Astrocyte (in vitro differentiated cells and primary cell): Measurements from ENCODE around the gene SOX15. TPM values are rescaled to one million over a fixed set of nuclear protein-coding genes. Genes with fewer than 3 reads are reported as not detected.

ENCODE experiments used
- DNase-seq: peaks from one replicate; pipeline ENCODE4 v3.0.0-alpha.2; 2010; ENCODE audit warnings: low read depth
- FAIRE-seq: peaks from 2 replicates; lab custom pipeline; 2011; peaks lifted over from hg19 to GRCh38; lab: Jason Lieb, UNC
- H2AFZ ChIP-seq: 2 replicates; pipeline ENCODE4 v1.6.0; 2012; ENCODE audit warnings: low read depth, low read length, inconsistent platforms
- H3K27ac ChIP-seq: 2 replicates; pipeline ENCODE4 v1.5.1; 2011; ENCODE audit warnings: low read depth, low read length, inconsistent platforms
- H3K27me3 ChIP-seq: 2 replicates; pipeline ENCODE4 v1.6.0; 2011; ENCODE audit warnings: low read length, inconsistent platforms; ENCODE audit not compliant: insufficient read depth
- H3K36me3 ChIP-seq: 2 replicates; pipeline ENCODE4 v1.5.1; 2011; ENCODE audit warnings: low read length, inconsistent platforms; ENCODE audit not compliant: insufficient read depth
- H3K4me1 ChIP-seq: 2 replicates; pipeline ENCODE4 v1.5.1; 2011; ENCODE audit warnings: low read length, inconsistent platforms; ENCODE audit not compliant: insufficient read depth
- H3K4me2 ChIP-seq: 2 replicates; pipeline ENCODE4 v1.6.0; 2012; ENCODE audit warnings: low read length, inconsistent platforms
- H3K4me3 ChIP-seq: 2 replicates; pipeline ENCODE4 v1.5.1; 2011; ENCODE audit warnings: low read depth, mild to moderate bottlenecking, low read length, inconsistent platforms; ENCODE audit not compliant: insufficient read depth
- H3K79me2 ChIP-seq: 2 replicates; pipeline ENCODE4 v1.6.0; 2012; ENCODE audit warnings: mild to moderate bottlenecking, low read length, inconsistent platforms; ENCODE audit not compliant: insufficient read depth
- H3K9ac ChIP-seq: 2 replicates; pipeline ENCODE4 v1.6.0; 2012; ENCODE audit warnings: mild to moderate bottlenecking, low read length, inconsistent platforms
- H3K9me3 ChIP-seq: 2 replicates; pipeline ENCODE4 v1.5.1; 2012; ENCODE audit warnings: low read depth, mild to moderate bottlenecking, low read length, inconsistent platforms; ENCODE audit not compliant: insufficient read depth
- H4K20me1 ChIP-seq: 2 replicates; pipeline ENCODE4 v1.6.0; 2012; ENCODE audit warnings: low read length, inconsistent platforms; ENCODE audit not compliant: insufficient read depth
- H3K27ac Mint-ChIP-seq: one replicate; pipeline ENCODE4 v1.8.0; 2021; ENCODE audit warnings: mild to moderate bottlenecking, mixed read lengths; ENCODE audit not compliant: unreplicated experiment
- H3K27me3 Mint-ChIP-seq: one replicate; pipeline ENCODE4 v1.8.0; 2021; ENCODE audit warnings: low read depth, mixed read lengths; ENCODE audit not compliant: unreplicated experiment
- H3K36me3 Mint-ChIP-seq: one replicate; pipeline ENCODE4 v1.8.0; 2021; ENCODE audit warnings: low read depth, mixed read lengths; ENCODE audit not compliant: unreplicated experiment
- H3K4me1 Mint-ChIP-seq: one replicate; pipeline ENCODE4 v1.8.0; 2021; ENCODE audit warnings: low read depth, mixed read lengths; ENCODE audit not compliant: unreplicated experiment
- H3K4me3 Mint-ChIP-seq: one replicate; pipeline ENCODE4 v1.8.0; 2021; ENCODE audit warnings: mild to moderate bottlenecking, moderate library complexity, mixed read lengths; ENCODE audit not compliant: unreplicated experiment
- H3K9me3 Mint-ChIP-seq: one replicate; pipeline ENCODE4 v1.8.0; 2021; ENCODE audit warnings: mild to moderate bottlenecking, mixed read lengths; ENCODE audit not compliant: unreplicated experiment
- EZH2 ChIP-seq: IDR thresholded peaks from 2 replicates; pipeline ENCODE4 v1.6.1; 2012; ENCODE audit warnings: mild to moderate bottlenecking, low read length, inconsistent platforms; ENCODE audit not compliant: insufficient read depth
- total RNA-seq: library from RNA; stranded (reverse); gene quantifications from 2 replicates; pipeline ENCODE4 v1.2.1, GENCODE V29; 2021
- TF ChIP-seq, protein P1 (sequence below): IDR thresholded peaks from 2 replicates; pipeline ENCODE4 v1.5.1; 2011; ENCODE audit warnings: low read depth, mild to moderate bottlenecking, inconsistent platforms, low read length, moderate library complexity; ENCODE audit not compliant: insufficient read depth

Gene SOX15
- total RNA-seq, 1 donor from 2014 or later = 4.0 TPM

DNA sequence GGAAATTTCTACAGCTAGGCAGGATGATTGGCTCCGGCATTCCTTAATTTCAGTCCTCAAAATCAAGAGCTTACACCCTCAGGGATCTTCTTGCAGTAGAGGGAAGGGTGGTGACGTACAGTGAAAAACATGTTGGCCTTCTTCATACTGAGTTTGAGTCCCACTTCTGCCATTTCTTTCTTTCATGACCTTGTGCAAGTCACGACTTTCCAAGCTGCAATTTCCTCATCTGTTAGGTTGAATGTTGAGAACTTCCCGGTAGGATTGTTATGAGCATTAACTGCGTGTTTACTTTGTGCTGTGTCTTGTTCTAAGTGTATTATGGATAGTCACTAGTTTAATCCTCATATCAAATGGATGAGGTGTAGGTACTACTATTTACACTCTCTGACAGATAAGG lies 20.3 kb downstream of the SOX15 start:
- no peaks in the 10 kb centered on the region for H3K9me3 Mint-ChIP-seq
- H3K4me3 Mint-ChIP-seq = no peak overlapping the region
- peaks cover 29% of the 10 kb centered on the region for H3K36me3 Mint-ChIP-seq
- Histone ChIP-seq H3K36me3 (peaks cover 48% of the 10 kb centered on the region), H2AFZ (no peak overlapping the region), H3K27me3 (no peaks in the 10 kb centered on the region), H3K4me1 (peaks cover 8% of the 10 kb centered on the region), H3K27ac (no peak overlapping the region), H3K4me3 (no peak overlapping the region), H4K20me1 (peaks cover 41% of the 10 kb centered on the region), H3K79me2 (peaks cover 76% of the 10 kb centered on the region), H3K9me3 (no peaks in the 10 kb centered on the region), H3K4me2 (no peak overlapping the region), H3K9ac (no peak overlapping the region)
- no peak for FAIRE-seq
- no peak for DNase-seq
- peaks cover 8% of the 10 kb centered on the region for H3K4me1 Mint-ChIP-seq
- no peak overlapping the region for H3K27ac Mint-ChIP-seq
- TF ChIP-seq, protein P1, sequence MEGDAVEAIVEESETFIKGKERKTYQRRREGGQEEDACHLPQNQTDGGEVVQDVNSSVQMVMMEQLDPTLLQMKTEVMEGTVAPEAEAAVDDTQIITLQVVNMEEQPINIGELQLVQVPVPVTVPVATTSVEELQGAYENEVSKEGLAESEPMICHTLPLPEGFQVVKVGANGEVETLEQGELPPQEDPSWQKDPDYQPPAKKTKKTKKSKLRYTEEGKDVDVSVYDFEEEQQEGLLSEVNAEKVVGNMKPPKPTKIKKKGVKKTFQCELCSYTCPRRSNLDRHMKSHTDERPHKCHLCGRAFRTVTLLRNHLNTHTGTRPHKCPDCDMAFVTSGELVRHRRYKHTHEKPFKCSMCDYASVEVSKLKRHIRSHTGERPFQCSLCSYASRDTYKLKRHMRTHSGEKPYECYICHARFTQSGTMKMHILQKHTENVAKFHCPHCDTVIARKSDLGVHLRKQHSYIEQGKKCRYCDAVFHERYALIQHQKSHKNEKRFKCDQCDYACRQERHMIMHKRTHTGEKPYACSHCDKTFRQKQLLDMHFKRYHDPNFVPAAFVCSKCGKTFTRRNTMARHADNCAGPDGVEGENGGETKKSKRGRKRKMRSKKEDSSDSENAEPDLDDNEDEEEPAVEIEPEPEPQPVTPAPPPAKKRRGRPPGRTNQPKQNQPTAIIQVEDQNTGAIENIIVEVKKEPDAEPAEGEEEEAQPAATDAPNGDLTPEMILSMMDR = no peak
- TF ChIP-seq EZH2 = no peak
- H3K27me3 Mint-ChIP-seq = no peaks in the 10 kb centered on the region

DNA sequence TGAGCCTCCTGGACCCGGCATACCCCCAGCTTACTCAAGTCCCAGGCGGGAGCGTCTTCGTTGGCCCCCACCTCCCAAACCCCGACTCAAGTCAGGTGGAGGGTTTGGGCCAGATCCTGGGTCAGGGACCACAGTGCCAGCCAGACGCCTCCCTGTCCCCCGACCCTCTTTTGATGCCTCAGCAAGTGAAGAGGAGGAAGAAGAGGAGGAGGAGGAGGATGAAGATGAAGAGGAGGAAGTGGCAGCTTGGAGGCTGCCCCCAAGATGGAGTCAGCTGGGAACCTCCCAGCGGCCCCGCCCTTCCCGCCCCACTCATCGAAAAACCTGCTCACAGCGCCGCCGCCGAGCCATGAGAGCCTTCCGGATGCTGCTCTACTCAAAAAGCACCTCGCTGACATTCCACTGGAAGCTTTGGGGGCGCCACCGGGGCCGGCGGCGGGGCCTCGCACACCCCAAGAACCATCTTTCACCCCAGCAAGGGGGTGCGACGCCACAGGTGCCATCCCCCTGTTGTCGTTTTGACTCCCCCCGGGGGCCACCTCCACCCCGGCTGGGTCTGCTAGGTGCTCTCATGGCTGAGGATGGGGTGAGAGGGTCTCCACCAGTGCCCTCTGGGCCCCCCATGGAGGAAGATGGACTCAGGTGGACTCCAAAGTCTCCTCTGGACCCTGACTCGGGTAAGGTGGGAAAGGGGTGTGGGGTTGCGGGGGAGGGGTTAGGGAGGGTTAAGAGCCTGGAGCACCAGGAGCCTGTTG lies 26.6 kb downstream of the SOX15 start:
- no peak for TF ChIP-seq EZH2
- TF ChIP-seq, protein P1 = no peak
- Mint-ChIP-seq H3K36me3 (peaks cover 12% of the 10 kb centered on the region), H3K27me3 (no peaks in the 10 kb centered on the region), H3K9me3 (no peaks in the 10 kb centered on the region), H3K4me3 (peak overlapping the region; percentile 97), H3K4me1 (peaks cover 18% of the 10 kb centered on the region), H3K27ac (peak overlapping the region; percentile 92)
- Histone ChIP-seq H3K9ac (peak overlapping the region; percentile 88), H3K27me3 (no peaks in the 10 kb centered on the region), H3K27ac (no peak overlapping the region), H3K4me2 (peak overlapping the region; percentile 100), H2AFZ (no peak overlapping the region), H3K36me3 (peaks cover 25% of the 10 kb centered on the region), H3K79me2 (peaks cover 52% of the 10 kb centered on the region), H3K4me3 (peak overlapping the region; percentile 88), H3K4me1 (peaks cover 21% of the 10 kb centered on the region), H3K9me3 (no peaks in the 10 kb centered on the region), H4K20me1 (peaks cover 24% of the 10 kb centered on the region)
- no peak for DNase-seq
- no peak for FAIRE-seq

DNA sequence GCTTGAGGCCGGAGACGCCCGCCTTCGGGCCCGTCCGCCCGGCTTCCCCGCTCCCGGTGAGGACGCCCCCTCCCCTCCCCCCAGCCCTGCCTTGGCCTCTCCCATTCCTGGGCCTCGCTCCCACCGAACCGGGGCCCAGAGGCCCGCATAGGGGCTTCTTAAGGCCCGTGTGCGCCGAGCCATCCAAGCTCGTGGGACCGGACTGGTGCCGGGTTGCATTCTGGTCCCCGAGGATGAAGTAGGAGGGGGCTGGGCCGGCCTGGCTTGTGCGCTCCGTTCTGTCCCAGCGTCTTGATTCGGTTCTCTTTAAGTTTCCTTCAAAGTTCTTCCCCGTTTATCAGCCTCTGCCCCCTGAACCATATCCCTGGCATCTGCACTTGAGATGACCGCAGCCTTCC lies 27.7 kb downstream of the SOX15 start:
- Mint-ChIP-seq H3K27ac (peak overlapping the region; percentile 92), H3K9me3 (no peaks in the 10 kb centered on the region), H3K36me3 (peaks cover 8% of the 10 kb centered on the region), H3K27me3 (no peaks in the 10 kb centered on the region), H3K4me1 (peaks cover 17% of the 10 kb centered on the region), H3K4me3 (peak overlapping the region; percentile 97)
- Histone ChIP-seq H3K27ac (peak overlapping the region; percentile 74), H3K9ac (peak overlapping the region; percentile 88), H2AFZ (no peak overlapping the region), H3K4me3 (peak overlapping the region; percentile 88), H3K79me2 (peaks cover 48% of the 10 kb centered on the region), H3K4me1 (peaks cover 25% of the 10 kb centered on the region), H3K36me3 (peaks cover 22% of the 10 kb centered on the region), H4K20me1 (peaks cover 24% of the 10 kb centered on the region), H3K27me3 (no peaks in the 10 kb centered on the region), H3K4me2 (peak overlapping the region; percentile 100), H3K9me3 (no peaks in the 10 kb centered on the region)
- no peak for FAIRE-seq
- no peak for DNase-seq
- no peak for TF ChIP-seq EZH2
- TF ChIP-seq, protein P1 = no peak
